B cell (primary cell): ENCODE measurements around the gene GARIN5A. TPM values are rescaled to one million over a fixed set of nuclear protein-coding genes. Genes with fewer than 3 reads are reported as not detected.

Experiments used
- ATAC-seq: fragments of 200-7000 bp; cut with Tn5 transposase; one replicate; pipeline ENCODE4 v1.10.0; 2021; ENCODE audit warnings: low read depth, mild to moderate bottlenecking, moderate number of reproducible peaks, moderate library complexity
- CTCF ChIA-PET: fragments of 350-600 bp; sonication (Branson Sonifier 250); formaldehyde crosslinking; loops from one replicate; lab custom pipeline; 2021; ENCODE audit warnings: antibody characterized with exemption, inconsistent platforms; lab: Charles Lee
- POLR2A ChIA-PET: fragments of 350-600 bp; sonication (Branson Sonifier 250); formaldehyde crosslinking; loops from one replicate; lab custom pipeline; 2021; ENCODE audit warnings: antibody characterized with exemption; lab: Charles Lee
- DNase-seq: peaks from one replicate; pipeline ENCODE4 v3.0.0; 2013
- H2AFZ ChIP-seq: 2 replicates; pipeline ENCODE4 v1.6.1; 2012; ENCODE audit warnings: mild to moderate bottlenecking, low read depth, low read length; ENCODE audit not compliant: insufficient read depth, poor library complexity, severe bottlenecking
- H3K27ac ChIP-seq, 2 donors: 1 replicate in 1 of 2; 2 replicates in 1 of 2; pipeline ENCODE4 v1.5.1; 2012 to 2013; ENCODE audit warnings: low read length in 2 of 2, mild to moderate bottlenecking in 2 of 2, moderate library complexity in 1 of 2
- H3K27me3 ChIP-seq, 4 experiments: fragments of 200-600 bp in 1 of 4; sonication (generic) in 1 of 4; replicated peaks in 1 of 4; 1 replicate in 2 of 4; 2 replicates in 2 of 4; pipeline versions ENCODE4 v1.6.1 to v1.7.0; 2013 to 2016; ENCODE audit warnings: low read length in 3 of 4, mild to moderate bottlenecking in 2 of 4, mixed read lengths in 1 of 4, moderate library complexity in 1 of 4; ENCODE audit not compliant: insufficient read depth in 4 of 4, control insufficient read depth in 3 of 4; ENCODE audit errors: control extremely low read depth in 1 of 4
- H3K36me3 ChIP-seq, 2 experiments: replicated peaks in 1 of 2; 1 replicate in 1 of 2; 2 replicates in 1 of 2; pipeline versions ENCODE4 v1.6.1 to v1.7.1; 2013; ENCODE audit warnings: low read length in 1 of 2; ENCODE audit not compliant: insufficient read depth in 2 of 2, control insufficient read depth in 1 of 2; ENCODE audit errors: control extremely low read depth in 1 of 2, extremely low read depth in 1 of 2
- H3K4me1 ChIP-seq, 2 donors: fragments of 200-600 bp in 1 of 2; sonication (generic) in 1 of 2; 1 replicate in 1 of 2; 2 replicates in 1 of 2; pipeline versions ENCODE4 v1.5.1 to v1.6.1; 2013 to 2017; ENCODE audit warnings: low read length in 2 of 2; ENCODE audit not compliant: control insufficient read depth in 2 of 2, insufficient read depth in 2 of 2
- H3K4me2 ChIP-seq: replicated peaks from 2 replicates; pipeline ENCODE3; 2012; ENCODE audit warnings: mild to moderate bottlenecking, low read depth, low read length; ENCODE audit not compliant: poor library complexity, severe bottlenecking
- H3K4me3 ChIP-seq, 5 experiments: fragments of 200-600 bp in 1 of 5; sonication (generic) in 1 of 5; 1 replicate in 3 of 5; 2 replicates in 2 of 5; pipeline versions ENCODE4 v1.5.1 to v1.7.0; 2011 to 2016; ENCODE audit warnings: low read length in 4 of 5, mild to moderate bottlenecking in 4 of 5, low read depth in 2 of 5, control low read depth in 1 of 5, moderate library complexity in 1 of 5; ENCODE audit not compliant: insufficient read depth in 1 of 5; ENCODE audit errors: control extremely low read depth in 1 of 5, extremely low read depth in 1 of 5
- H3K79me2 ChIP-seq: fragments of 200-600 bp; sonication (generic); one replicate; pipeline ENCODE4 v1.6.0; 2016; ENCODE audit warnings: low read length; ENCODE audit not compliant: control insufficient read depth, insufficient read depth
- H3K9ac ChIP-seq: fragments of 200-600 bp; sonication (generic); 2 replicates; pipeline ENCODE4 v1.6.1; 2017; ENCODE audit warnings: mild to moderate bottlenecking, low read length, moderate library complexity
- H3K9me3 ChIP-seq, 3 donors: one replicate each; pipeline versions ENCODE4 v1.6.1 to v1.7.1; 2013; ENCODE audit warnings: low read length in 2 of 3; ENCODE audit not compliant: control insufficient read depth in 2 of 3, insufficient read depth in 1 of 3; ENCODE audit errors: control extremely low read depth in 1 of 3
- H4K20me1 ChIP-seq: 2 replicates; pipeline ENCODE4 v1.6.0; 2012; ENCODE audit warnings: mild to moderate bottlenecking, low read length; ENCODE audit not compliant: insufficient read depth, control insufficient read depth, poor library complexity, severe bottlenecking
- H3K27ac Mint-ChIP-seq: one replicate; pipeline ENCODE4 v1.8.0; 2021; ENCODE audit warnings: mixed read lengths
- H3K27me3 Mint-ChIP-seq: one replicate; pipeline ENCODE4 v1.8.0; 2021; ENCODE audit warnings: mixed read lengths
- H3K4me1 Mint-ChIP-seq: one replicate; pipeline ENCODE4 v1.8.0; 2021; ENCODE audit warnings: mixed read lengths
- H3K4me3 Mint-ChIP-seq: one replicate; pipeline ENCODE4 v1.8.0; 2021; ENCODE audit warnings: mixed read lengths
- H3K9me3 Mint-ChIP-seq: one replicate; pipeline ENCODE4 v1.8.0; 2022; ENCODE audit warnings: mixed read lengths; ENCODE audit not compliant: insufficient read depth
- EZH2 ChIP-seq: IDR thresholded peaks from 2 replicates; pipeline ENCODE4 v1.6.1; 2012; ENCODE audit warnings: borderline replicate concordance, low read depth, mild to moderate bottlenecking, moderate library complexity, low read length; ENCODE audit not compliant: insufficient read depth, poor library complexity, severe bottlenecking
- WGBS: methylation state at CpG from one replicate; pipeline ENCODE4 v1.1.5; 2013; ENCODE audit warnings: missing lambda C conversion rate; ENCODE audit not compliant: insufficient coverage; 5-methylcytosine and 5-hydroxymethylcytosine counted together
- intact Hi-C: fragments of 100-400 bp; cut with micrococcal nuclease; formaldehyde crosslinking; loops from one replicate; pipeline ENCODE4 v1.10.0; 2022
- polyA plus RNA-seq: library from polyadenylated mRNA; depleted of rRNA; stranded (reverse); fragments of >200 nt; gene quantifications from 2 replicates; pipeline ENCODE4 v1.2.3, GENCODE V29; 2012
- total RNA-seq, 2 donors: library from RNA; stranded (reverse); fragments of 120-200 nt in 1 of 2; gene quantifications; 1 replicate in 1 of 2; 2 replicates in 1 of 2; pipeline versions ENCODE4 v1.2.3 to v1.2.4, GENCODE V29; 2013 to 2022
- TF ChIP-seq, protein P1 (sequence below): fragments of 200-600 bp; IDR thresholded peaks from one replicate; pipeline ENCODE4 v1.8.0; 2022; ENCODE audit warnings: antibody characterized with exemption, mild to moderate bottlenecking

Gene GARIN5A
- total and polyA plus RNA-seq, 2 donors (not counting 1 experiment from before 2014, with no cell fraction given) = 0.22 to 0.34 TPM

DNA sequence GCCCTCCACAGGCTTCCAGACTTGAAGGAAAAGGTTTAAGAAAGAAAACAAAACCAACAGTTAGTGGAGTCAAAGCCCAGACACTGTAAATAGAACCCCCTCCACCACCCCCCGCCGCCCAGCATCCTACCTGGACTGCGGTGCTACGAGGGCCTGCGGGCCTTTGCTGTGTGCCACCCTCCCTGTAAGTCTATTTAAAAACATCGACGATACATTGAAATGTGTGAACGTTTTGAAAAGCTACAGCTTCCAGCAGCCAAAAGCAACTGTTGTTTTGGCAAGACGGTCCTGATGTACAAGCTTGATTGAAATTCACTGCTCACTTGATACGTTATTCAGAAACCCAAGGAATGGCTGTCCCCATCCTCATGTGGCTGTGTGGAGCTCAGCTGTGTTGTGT, 6.3 kb upstream of the GARIN5A start:
- no peaks in the 10 kb centered on the region for H3K9me3 Mint-ChIP-seq
- peaks cover 7 to 9% of the 10 kb centered on the region in 2 donors for H3K4me1 ChIP-seq
- no peak overlapping the region for H3K4me3 ChIP-seq
- DNase-seq (no peak), ATAC-seq (no peak)
- CTCF ChIA-PET = no interaction called here
- POLR2A ChIA-PET = no interaction called here
- H2AFZ ChIP-seq = no peak overlapping the region
- 92% methylated on average over 10 of the region's 10 CpGs for WGBS
- no peak overlapping the region for H3K4me2 ChIP-seq
- no peaks in the 10 kb centered on the region for H3K27me3 ChIP-seq
- H3K27ac ChIP-seq = no peak overlapping the region
- intact Hi-C loops = no loop called here
- H3K36me3 ChIP-seq = peaks cover 0 to 51% of the 10 kb centered on the region in 2 experiments
- no peak overlapping the region for H3K4me3 Mint-ChIP-seq
- H3K27ac Mint-ChIP-seq = no peak overlapping the region
- H3K79me2 ChIP-seq = peaks cover 38% of the 10 kb centered on the region
- no peak overlapping the region for H3K9ac ChIP-seq
- peaks cover 56% of the 10 kb centered on the region for H4K20me1 ChIP-seq
- TF ChIP-seq EZH2 = no peak
- TF ChIP-seq, protein P1, sequence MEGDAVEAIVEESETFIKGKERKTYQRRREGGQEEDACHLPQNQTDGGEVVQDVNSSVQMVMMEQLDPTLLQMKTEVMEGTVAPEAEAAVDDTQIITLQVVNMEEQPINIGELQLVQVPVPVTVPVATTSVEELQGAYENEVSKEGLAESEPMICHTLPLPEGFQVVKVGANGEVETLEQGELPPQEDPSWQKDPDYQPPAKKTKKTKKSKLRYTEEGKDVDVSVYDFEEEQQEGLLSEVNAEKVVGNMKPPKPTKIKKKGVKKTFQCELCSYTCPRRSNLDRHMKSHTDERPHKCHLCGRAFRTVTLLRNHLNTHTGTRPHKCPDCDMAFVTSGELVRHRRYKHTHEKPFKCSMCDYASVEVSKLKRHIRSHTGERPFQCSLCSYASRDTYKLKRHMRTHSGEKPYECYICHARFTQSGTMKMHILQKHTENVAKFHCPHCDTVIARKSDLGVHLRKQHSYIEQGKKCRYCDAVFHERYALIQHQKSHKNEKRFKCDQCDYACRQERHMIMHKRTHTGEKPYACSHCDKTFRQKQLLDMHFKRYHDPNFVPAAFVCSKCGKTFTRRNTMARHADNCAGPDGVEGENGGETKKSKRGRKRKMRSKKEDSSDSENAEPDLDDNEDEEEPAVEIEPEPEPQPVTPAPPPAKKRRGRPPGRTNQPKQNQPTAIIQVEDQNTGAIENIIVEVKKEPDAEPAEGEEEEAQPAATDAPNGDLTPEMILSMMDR = no peak
- H3K4me1 Mint-ChIP-seq = peaks cover 13% of the 10 kb centered on the region
- peaks cover 0 to 10% (median 0%) of the 10 kb centered on the region in 3 donors for H3K9me3 ChIP-seq
- no peaks in the 10 kb centered on the region for H3K27me3 Mint-ChIP-seq

DNA sequence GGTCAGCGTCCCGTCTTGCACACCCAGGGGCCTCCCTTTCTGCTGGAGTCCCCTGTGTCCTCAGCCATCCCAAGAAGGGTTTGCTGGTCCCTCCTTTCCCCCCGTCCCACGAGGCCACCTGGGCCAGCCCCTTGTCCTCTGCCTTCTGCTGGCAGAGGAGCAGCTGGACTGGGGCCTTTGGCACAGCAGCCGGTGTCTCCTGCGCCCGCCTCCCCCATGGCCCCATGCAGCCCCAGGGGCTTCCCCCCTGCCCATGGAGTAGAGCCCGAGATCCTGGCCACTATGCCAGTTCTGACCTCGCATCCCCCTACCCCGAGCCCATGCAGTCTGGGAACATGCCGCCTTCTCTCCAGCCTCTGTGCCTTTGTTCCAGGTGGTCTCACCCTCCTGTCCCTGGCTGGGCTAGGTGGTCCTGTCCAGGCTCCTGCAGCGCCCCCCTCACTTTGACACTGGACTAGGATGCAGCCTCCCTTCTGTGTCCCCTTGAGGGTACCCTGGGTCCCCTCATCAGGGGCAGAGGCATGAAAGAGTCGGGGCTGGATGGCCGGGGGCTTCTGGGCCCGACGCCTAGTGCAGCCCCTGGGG, 5.7 kb upstream of the GARIN5A start:
- H3K27me3 Mint-ChIP-seq = no peaks in the 10 kb centered on the region
- H3K4me1 Mint-ChIP-seq = peaks cover 16% of the 10 kb centered on the region
- DNase-seq = no peak
- no peaks in the 10 kb centered on the region for H3K27me3 ChIP-seq
- H4K20me1 ChIP-seq = peaks cover 58% of the 10 kb centered on the region
- no peak overlapping the region for H3K4me3 Mint-ChIP-seq
- H3K36me3 ChIP-seq = peaks cover 0 to 53% of the 10 kb centered on the region in 2 experiments
- no peak overlapping the region for H2AFZ ChIP-seq
- ATAC-seq = no peak
- no peaks in the 10 kb centered on the region for H3K9me3 Mint-ChIP-seq
- peaks cover 0 to 5% (median 0%) of the 10 kb centered on the region in 3 donors for H3K9me3 ChIP-seq
- peaks cover 44% of the 10 kb centered on the region for H3K79me2 ChIP-seq
- H3K4me2 ChIP-seq = no peak overlapping the region
- intact Hi-C loops = no loop called here
- CTCF ChIA-PET = no interaction called here
- H3K4me1 ChIP-seq = peaks cover 9 to 11% of the 10 kb centered on the region in 2 donors
- POLR2A ChIA-PET = no interaction called here
- no peak overlapping the region for H3K27ac ChIP-seq
- H3K9ac ChIP-seq = no peak overlapping the region
- no peak for TF ChIP-seq EZH2
- TF ChIP-seq, protein P1 = no peak
- H3K27ac Mint-ChIP-seq = no peak overlapping the region
- 88% methylated on average over 15 of the region's 16 CpGs for WGBS
- no peak overlapping the region for H3K4me3 ChIP-seq
